ENCODE results near the gene PRR20D. TPM values are rescaled to one million over a fixed set of nuclear protein-coding genes. Genes with fewer than 3 reads are reported as not detected.

PRR20D gene
- total and polyA plus RNA-seq, 2 of the 8 experiments (the other 6 are each of a cell fraction or from before 2014, with no cell fraction given), result not detected

- H3K14ac ChIP-seq (ENCODE audit: insufficient read length), result no peak overlapping the region
- no peak overlapping the region for H2BK5ac ChIP-seq (ENCODE audit: low read depth, low read length)
- FAIRE-seq (no peak), DNase-seq (ENCODE audit: low read depth in 1 of 2, low spot score in 2 of 2) (peak in 1 of 2 experiments; percentile 15)
- POLR2A ChIA-PET (ENCODE audit: partially characterized antibody), result no interaction called here
- 93% methylated on average over 6 of the region's 6 CpGs; no CpG with 5 or more reads in 1 of the 2 experiments for WGBS, 2 experiments (ENCODE audit: extremely low coverage in 1 of 2, insufficient coverage in 1 of 2, insufficient read length in 1 of 2, insufficient replicate concordance in 2 of 2, low coverage in 1 of 2, low lambda C conversion rate in 2 of 2, missing lambda C conversion rate in 1 of 2)
- H3K27me3 ChIP-seq (replicated peaks in 1 of 4; ENCODE audit: control insufficient read depth in 3 of 4, extremely low read depth in 1 of 4, insufficient read depth in 3 of 4, low read length in 3 of 4), result no peaks in the 10 kb centered on the region
- no peak overlapping the region for H3K4me3 ChIP-seq (ENCODE audit: extremely low read depth in 1 of 4, insufficient read depth in 2 of 4, low read depth in 3 of 4, low read length in 4 of 4)
- no peak overlapping the region for H2BK15ac ChIP-seq (ENCODE audit: low read length)
- H2AFZ ChIP-seq (ENCODE audit: low read length), result no peak overlapping the region
- no peak overlapping the region for H4K91ac ChIP-seq (replicated peaks; ENCODE audit: insufficient read length, low read length)
- no peak overlapping the region for H2AK5ac ChIP-seq (ENCODE audit: low read depth, low read length)
- no peak overlapping the region for H3K9ac ChIP-seq (replicated peaks in 1 of 4; ENCODE audit: extremely low read depth in 1 of 4, low read depth in 3 of 4, low read length in 3 of 4)
- CTCF ChIA-PET (ENCODE audit: partially characterized antibody), result no interaction called here
- H3K23ac ChIP-seq (ENCODE audit: insufficient read length), result no peak overlapping the region
- no peak overlapping the region for H3K18ac ChIP-seq (ENCODE audit: extremely low read depth, low read length)
- TF ChIP-seq POLR2A (IDR thresholded peaks at IDR 0.05; ENCODE audit: control extremely low read depth in 1 of 2, low read depth in 2 of 2, low read length in 2 of 2) (no peak), POLR2AphosphoS5 (IDR thresholded peaks at IDR 0.05; ENCODE audit: low read depth, low read length) (no peak), RAD21 (IDR thresholded peaks at IDR 0.05 in 1 of 2, conservative IDR thresholded peaks at IDR 0.05 in 1 of 2; ENCODE audit: low read depth in 2 of 2, low read length in 2 of 2) (peak in 1 of 2 experiments; percentile 47; a peak in 3 of 4 replicates), YY1 (IDR thresholded peaks at IDR 0.05; ENCODE audit: low read depth, low read length) (no peak), ASH2L (IDR thresholded peaks at IDR 0.05; ENCODE audit: low read length) (no peak), SRF (IDR thresholded peaks at IDR 0.05; ENCODE audit: low read depth, low read length) (no peak), RXRA (IDR thresholded peaks at IDR 0.05; ENCODE audit: insufficient read depth, low read depth, low read length) (no peak), BACH1 (IDR thresholded peaks at IDR 0.05; ENCODE audit: low read length) (no peak), EZH2 (IDR thresholded peaks at IDR 0.05; ENCODE audit: low read depth, low read length, severe bottlenecking) (no peak), CTCF (IDR thresholded peaks at IDR 0.05; ENCODE audit: control extremely low read depth in 1 of 3, insufficient read depth in 1 of 3, low read depth in 1 of 3, low read length in 3 of 3) (peak in 2 of 3 experiments; percentile 8; a peak in 1 of 4 replicates)
- no peaks in the 10 kb centered on the region for H4K20me1 ChIP-seq (replicated peaks in 1 of 2; ENCODE audit: control insufficient read depth in 1 of 2, insufficient read depth in 2 of 2, low read length in 2 of 2)
- no peaks in the 10 kb centered on the region for H3K4me1 ChIP-seq (replicated peaks in 1 of 4; ENCODE audit: control insufficient read depth in 3 of 4, insufficient read depth in 4 of 4, low read length in 3 of 4)
- H3K27ac ChIP-seq (ENCODE audit: low read depth, low read length), result no peak overlapping the region
- H3K9me3 ChIP-seq (ENCODE audit: insufficient read depth in 2 of 2, low read depth in 1 of 2, low read length in 1 of 2), result no peaks in the 10 kb centered on the region; a peak in 1 of 4 replicates
- no peak overlapping the region for H4K5ac ChIP-seq (ENCODE audit: insufficient read length, low read depth, low read length)
- no peaks in the 10 kb centered on the region for H3K79me1 ChIP-seq (ENCODE audit: low read depth, low read length)
- no peak overlapping the region for H2BK20ac ChIP-seq (ENCODE audit: low read length)
- no peak overlapping the region for H3K56ac ChIP-seq (replicated peaks; ENCODE audit: insufficient read length, low read depth, low read length)
- H3K4me2 ChIP-seq (ENCODE audit: insufficient read depth in 1 of 2, low read depth in 2 of 2, low read length in 2 of 2), result no peak overlapping the region
- no peak overlapping the region for H4K8ac ChIP-seq (ENCODE audit: extremely low read depth, insufficient read depth, low read length)
- no peaks in the 10 kb centered on the region for H3K79me2 ChIP-seq (ENCODE audit: control insufficient read depth in 1 of 2, insufficient read depth in 2 of 2, low read length in 2 of 2)
- H3K23me2 ChIP-seq (ENCODE audit: low read depth, low read length), result no peaks in the 10 kb centered on the region
- H2BK12ac ChIP-seq (ENCODE audit: low read depth, low read length), result no peak overlapping the region
- no peaks in the 10 kb centered on the region for H3K36me3 ChIP-seq (ENCODE audit: control insufficient read depth in 2 of 4, insufficient read depth in 4 of 4, low read length in 3 of 4)
- no peak overlapping the region for H3K4ac ChIP-seq (replicated peaks; ENCODE audit: insufficient read length, low read depth, low read length)
- no peak overlapping the region for H2BK120ac ChIP-seq (replicated peaks; ENCODE audit: low read depth, low read length)
Measured at GRCh38 chr13:57128909-57129308, 31.5 kb upstream of the PRR20D start.
